ENCODE results near the gene AKAP12.
"Not testable (repeated sequence)": the region's sequence is repeated elsewhere in the genome, so short reads cannot be mapped to it uniquely, and the experiment has no call there.

The AKAP12 gene

DNA sequence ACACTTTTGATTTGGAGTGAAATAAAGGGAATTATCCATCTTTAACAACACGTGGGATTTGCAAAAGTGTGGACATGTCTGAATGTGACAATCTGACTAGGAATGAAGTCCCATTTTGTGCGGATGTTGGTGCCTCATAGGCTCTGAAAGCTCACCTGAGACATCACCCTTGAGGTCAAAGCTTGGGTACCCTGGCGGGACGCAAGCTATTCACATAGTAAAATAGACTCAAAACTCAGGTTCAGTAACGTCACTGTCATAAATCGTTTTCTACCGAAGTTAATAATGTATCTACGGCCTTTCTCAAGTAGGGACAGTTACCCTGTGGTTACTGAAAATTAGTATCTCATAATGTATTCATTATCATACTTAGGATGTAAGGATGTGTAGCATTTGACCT lies 61.8 kb downstream of the AKAP12 start:
- H3K4me1 ChIP-seq (ENCODE audit: control insufficient read depth in 5 of 5, insufficient read depth in 5 of 5, low read length in 5 of 5) = peaks cover 0 to 7% (median 2%) of the 10 kb centered on the region in 5 donors
- no peaks in the 10 kb centered on the region for H3K9me3 ChIP-seq (ENCODE audit: control insufficient read depth in 5 of 5, low read length in 5 of 5)
- H3K36me3 ChIP-seq (ENCODE audit: control insufficient read depth in 5 of 5, insufficient read depth in 5 of 5, low read length in 5 of 5) = peaks cover 0 to 10% (median 4%) of the 10 kb centered on the region in 5 donors
- H3K27me3 ChIP-seq (ENCODE audit: control insufficient read depth in 5 of 5, insufficient read depth in 4 of 5, low read length in 5 of 5) = no peaks in the 10 kb centered on the region
- H3K27ac ChIP-seq (ENCODE audit: low read depth, low read length) = no peak overlapping the region
- no peak overlapping the region for H3K4me3 ChIP-seq (ENCODE audit: low read depth in 1 of 5, low read length in 5 of 5)
- H3K9ac ChIP-seq (ENCODE audit: low read length in 5 of 5) = no peak overlapping the region

DNA sequence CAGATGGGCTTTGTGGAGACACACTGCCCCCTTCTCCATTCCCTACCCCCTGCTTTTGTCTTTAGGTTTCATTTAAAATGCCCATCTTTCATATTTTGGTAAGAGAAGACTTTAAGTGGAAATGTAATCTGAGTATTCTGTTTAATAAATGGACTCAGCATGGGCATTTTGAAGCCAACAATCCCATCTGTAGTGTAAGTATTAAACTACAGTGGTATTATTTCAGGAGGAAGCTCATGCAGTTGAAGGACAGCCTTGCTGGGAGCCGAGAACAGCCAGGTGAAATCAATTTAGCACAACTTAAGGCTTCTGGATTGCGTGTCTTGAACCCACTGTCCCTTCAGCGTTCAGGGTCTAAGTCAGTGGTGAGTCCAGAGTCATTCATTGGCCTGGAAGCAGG lies 63.5 kb downstream of the AKAP12 start:
- Histone ChIP-seq H3K4me1 (ENCODE audit: control insufficient read depth in 5 of 5, insufficient read depth in 5 of 5, low read length in 5 of 5) (peaks cover 0 to 7% (median 2%) of the 10 kb centered on the region in 5 donors), H3K9ac (ENCODE audit: low read length in 5 of 5) (no peak overlapping the region), H3K9me3 (ENCODE audit: control insufficient read depth in 5 of 5, low read length in 5 of 5) (no peaks in the 10 kb centered on the region), H3K36me3 (ENCODE audit: control insufficient read depth in 5 of 5, insufficient read depth in 5 of 5, low read length in 5 of 5) (peaks cover 0 to 14% (median 7%) of the 10 kb centered on the region in 5 donors), H3K27ac (ENCODE audit: low read depth, low read length) (no peak overlapping the region), H3K4me3 (ENCODE audit: low read depth in 1 of 5, low read length in 5 of 5) (no peak overlapping the region), H3K27me3 (ENCODE audit: control insufficient read depth in 5 of 5, insufficient read depth in 4 of 5, low read length in 5 of 5) (no peaks in the 10 kb centered on the region)

- peaks cover 0 to 14% (median 10%) of the 10 kb centered on the region in 5 donors for H3K4me1 ChIP-seq (ENCODE audit: control insufficient read depth in 5 of 5, insufficient read depth in 5 of 5, low read length in 5 of 5)
- no peak overlapping the region for H3K9ac ChIP-seq (ENCODE audit: low read length in 5 of 5)
- no peak overlapping the region for H3K4me3 ChIP-seq (ENCODE audit: low read depth in 1 of 5, low read length in 5 of 5)
- H3K27me3 ChIP-seq (ENCODE audit: control insufficient read depth in 5 of 5, insufficient read depth in 4 of 5, low read length in 5 of 5) = no peaks in the 10 kb centered on the region
- no peak overlapping the region for H3K27ac ChIP-seq (ENCODE audit: low read depth, low read length)
- no peaks in the 10 kb centered on the region for H3K9me3 ChIP-seq (ENCODE audit: control insufficient read depth in 5 of 5, low read length in 5 of 5)
- peaks cover 0 to 14% (median 8%) of the 10 kb centered on the region in 5 donors for H3K36me3 ChIP-seq (ENCODE audit: control insufficient read depth in 5 of 5, insufficient read depth in 5 of 5, low read length in 5 of 5)
Measured at GRCh38 chr6:151306269-151306783, 66.6 kb downstream of the AKAP12 start.

DNA sequence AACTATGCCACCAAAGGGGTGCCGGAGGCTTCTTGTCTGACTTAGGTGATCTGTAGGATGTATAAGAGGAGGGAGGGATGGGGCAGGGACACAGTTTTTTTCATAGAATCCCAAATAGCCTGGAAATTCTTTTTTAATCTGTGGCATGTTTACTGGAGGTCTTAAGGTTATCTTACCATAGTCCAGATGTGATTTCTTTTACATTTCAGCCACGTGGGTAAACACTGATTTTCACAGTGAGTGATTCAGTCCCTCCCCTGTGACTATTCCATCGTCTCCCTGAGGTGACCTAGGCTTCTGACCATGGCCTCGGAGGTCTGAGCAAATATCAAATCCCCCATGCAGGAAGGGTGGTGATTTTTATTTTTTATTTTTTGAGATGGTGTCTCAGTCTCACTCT lies 67.7 kb downstream of the AKAP12 start:
- H3K27me3 ChIP-seq (ENCODE audit: control insufficient read depth in 5 of 5, insufficient read depth in 4 of 5, low read length in 5 of 5) = no peaks in the 10 kb centered on the region
- peaks cover 0 to 14% (median 10%) of the 10 kb centered on the region in 5 donors for H3K4me1 ChIP-seq (ENCODE audit: control insufficient read depth in 5 of 5, insufficient read depth in 5 of 5, low read length in 5 of 5)
- H3K4me3 ChIP-seq (ENCODE audit: low read depth in 1 of 5, low read length in 5 of 5) = no peak overlapping the region
- H3K9ac ChIP-seq (ENCODE audit: low read length in 5 of 5) = no peak overlapping the region
- H3K27ac ChIP-seq (ENCODE audit: low read depth, low read length) = no peak overlapping the region
- H3K9me3 ChIP-seq (ENCODE audit: control insufficient read depth in 5 of 5, low read length in 5 of 5) = no peaks in the 10 kb centered on the region
- peaks cover 0 to 14% (median 8%) of the 10 kb centered on the region in 5 donors for H3K36me3 ChIP-seq (ENCODE audit: control insufficient read depth in 5 of 5, insufficient read depth in 5 of 5, low read length in 5 of 5)

GRCh38 chr6:151309619-151310018 lies 69.9 kb downstream of the AKAP12 start:
- H3K9me3 ChIP-seq (ENCODE audit: control insufficient read depth in 5 of 5, low read length in 5 of 5) = no peaks in the 10 kb centered on the region
- H3K4me1 ChIP-seq (ENCODE audit: control insufficient read depth in 5 of 5, insufficient read depth in 5 of 5, low read length in 5 of 5) = peaks cover 0 to 22% (median 18%) of the 10 kb centered on the region in 5 donors
- peaks cover 0 to 12% (median 7%) of the 10 kb centered on the region in 5 donors for H3K36me3 ChIP-seq (ENCODE audit: control insufficient read depth in 5 of 5, insufficient read depth in 5 of 5, low read length in 5 of 5)
- H3K4me3 ChIP-seq (ENCODE audit: low read depth in 1 of 5, low read length in 5 of 5) = no peak overlapping the region
- H3K27ac ChIP-seq (ENCODE audit: low read depth, low read length) = no peak overlapping the region
- H3K9ac ChIP-seq (ENCODE audit: low read length in 5 of 5) = no peak overlapping the region
- no peaks in the 10 kb centered on the region for H3K27me3 ChIP-seq (ENCODE audit: control insufficient read depth in 5 of 5, insufficient read depth in 4 of 5, low read length in 5 of 5)

GRCh38 chr6:151310279-151310678 lies 70.5 kb downstream of the AKAP12 start:
- H3K4me3 ChIP-seq (ENCODE audit: low read depth in 1 of 5, low read length in 5 of 5) = peak overlapping the region in 2 of 5 donors; percentile 5 to 18
- peaks cover 0 to 1% (median 0%) of the 10 kb centered on the region in 5 donors for H3K9me3 ChIP-seq (ENCODE audit: control insufficient read depth in 5 of 5, low read length in 5 of 5)
- no peak overlapping the region for H3K27ac ChIP-seq (ENCODE audit: low read depth, low read length)
- H3K27me3 ChIP-seq (ENCODE audit: control insufficient read depth in 5 of 5, insufficient read depth in 4 of 5, low read length in 5 of 5) = no peaks in the 10 kb centered on the region
- H3K4me1 ChIP-seq (ENCODE audit: control insufficient read depth in 5 of 5, insufficient read depth in 5 of 5, low read length in 5 of 5) = peaks cover 0 to 22% (median 18%) of the 10 kb centered on the region in 5 donors
- peaks cover 0 to 12% (median 7%) of the 10 kb centered on the region in 5 donors for H3K36me3 ChIP-seq (ENCODE audit: control insufficient read depth in 5 of 5, insufficient read depth in 5 of 5, low read length in 5 of 5)
- peak overlapping the region in 2 of 5 donors; percentile 8 to 33 for H3K9ac ChIP-seq (ENCODE audit: low read length in 5 of 5)

DNA sequence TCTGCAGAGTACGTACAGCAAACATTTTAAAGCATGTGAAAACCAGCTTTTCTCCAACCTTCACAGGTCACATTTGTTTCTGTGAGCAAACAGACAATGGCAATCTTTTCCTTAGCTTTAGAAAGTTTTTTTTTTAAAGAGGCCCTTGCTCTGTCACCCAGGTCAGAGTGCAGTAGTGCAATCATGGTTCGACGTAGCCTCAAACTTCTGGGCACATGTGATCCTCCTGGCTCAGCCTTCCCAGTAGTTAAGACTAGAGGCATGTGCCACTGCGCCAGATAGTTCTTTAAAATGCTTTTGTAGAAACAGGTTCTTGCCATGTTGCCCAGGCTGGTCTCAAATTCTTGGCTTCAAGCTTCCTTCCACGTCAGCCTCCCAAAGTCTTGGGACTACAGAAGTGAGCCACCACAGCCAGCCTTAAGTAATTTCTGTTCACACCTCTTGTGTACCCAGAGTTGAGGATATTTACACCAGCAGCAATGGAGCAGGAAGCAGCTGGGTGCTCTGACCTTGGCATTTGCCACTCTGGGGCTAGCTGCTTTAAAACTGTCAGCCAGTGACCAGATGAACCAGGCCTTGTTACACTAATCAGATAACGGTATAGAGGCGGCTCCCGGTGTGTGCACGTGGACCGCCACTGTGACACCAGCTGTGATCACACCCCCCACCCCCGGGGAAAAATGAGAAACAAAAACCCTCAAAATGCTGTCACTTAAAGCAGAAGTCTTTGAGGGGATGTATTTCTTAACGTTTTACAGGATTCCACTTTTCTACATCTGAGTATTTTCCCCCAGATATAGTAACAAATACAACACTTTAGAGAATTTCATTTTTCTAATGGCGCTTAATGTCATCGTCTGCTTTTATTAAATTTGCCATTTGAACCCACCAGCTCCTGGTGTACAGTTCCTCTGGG lies 71.3 kb downstream of the AKAP12 start:
- Histone ChIP-seq H3K27ac (ENCODE audit: low read depth, low read length) (no peak overlapping the region), H3K9ac (ENCODE audit: low read length in 5 of 5) (no peak overlapping the region), H3K27me3 (ENCODE audit: control insufficient read depth in 5 of 5, insufficient read depth in 4 of 5, low read length in 5 of 5) (no peaks in the 10 kb centered on the region), H3K9me3 (ENCODE audit: control insufficient read depth in 5 of 5, low read length in 5 of 5) (peaks cover 0 to 4% (median 0%) of the 10 kb centered on the region in 5 donors), H3K36me3 (ENCODE audit: control insufficient read depth in 5 of 5, insufficient read depth in 5 of 5, low read length in 5 of 5) (peaks cover 0 to 8% (median 7%) of the 10 kb centered on the region in 5 donors), H3K4me3 (ENCODE audit: low read depth in 1 of 5, low read length in 5 of 5) (no peak overlapping the region), H3K4me1 (ENCODE audit: control insufficient read depth in 5 of 5, insufficient read depth in 5 of 5, low read length in 5 of 5) (peaks cover 0 to 22% (median 18%) of the 10 kb centered on the region in 5 donors)

- Histone ChIP-seq H3K4me1 (ENCODE audit: control insufficient read depth in 5 of 5, insufficient read depth in 5 of 5, low read length in 5 of 5) (peaks cover 0 to 22% (median 18%) of the 10 kb centered on the region in 5 donors), H3K27ac (ENCODE audit: low read depth, low read length) (no peak overlapping the region), H3K9me3 (ENCODE audit: control insufficient read depth in 5 of 5, low read length in 5 of 5) (peaks cover 0 to 4% (median 0%) of the 10 kb centered on the region in 5 donors), H3K4me3 (ENCODE audit: low read depth in 1 of 5, low read length in 5 of 5) (no peak overlapping the region), H3K9ac (ENCODE audit: low read length in 5 of 5) (no peak overlapping the region), H3K36me3 (ENCODE audit: control insufficient read depth in 5 of 5, insufficient read depth in 5 of 5, low read length in 5 of 5) (peaks cover 0 to 4% (median 0%) of the 10 kb centered on the region in 5 donors), H3K27me3 (ENCODE audit: control insufficient read depth in 5 of 5, insufficient read depth in 4 of 5, low read length in 5 of 5) (no peaks in the 10 kb centered on the region)
Measured at GRCh38 chr6:151313066-151313491, 73.3 kb downstream of the AKAP12 start.

GRCh38 chr6:151315661-151316060 lies 75.9 kb downstream of the AKAP12 start:
- H3K4me3 ChIP-seq (ENCODE audit: low read depth in 1 of 5, low read length in 5 of 5); H3K36me3 ChIP-seq (ENCODE audit: control insufficient read depth in 5 of 5, insufficient read depth in 5 of 5, low read length in 5 of 5); H3K27me3 ChIP-seq (ENCODE audit: control insufficient read depth in 5 of 5, insufficient read depth in 4 of 5, low read length in 5 of 5); H3K9ac ChIP-seq (ENCODE audit: low read length in 5 of 5); H3K9me3 ChIP-seq (ENCODE audit: control insufficient read depth in 5 of 5, low read length in 5 of 5); H3K27ac ChIP-seq (ENCODE audit: low read depth, low read length): not testable (repeated sequence)
- H3K4me1 ChIP-seq (ENCODE audit: control insufficient read depth in 5 of 5, insufficient read depth in 5 of 5, low read length in 5 of 5) = peaks cover 0 to 14% (median 11%) of the 10 kb centered on the region in 5 donors
